ENCODE results near the gene PDGFC. TPM values are rescaled to one million over a fixed set of nuclear protein-coding genes. Genes with fewer than 3 reads are reported as not detected.

Gene PDGFC
- total RNA-seq, 1 donor from 2014 or later, result 0.64 TPM

DNA sequence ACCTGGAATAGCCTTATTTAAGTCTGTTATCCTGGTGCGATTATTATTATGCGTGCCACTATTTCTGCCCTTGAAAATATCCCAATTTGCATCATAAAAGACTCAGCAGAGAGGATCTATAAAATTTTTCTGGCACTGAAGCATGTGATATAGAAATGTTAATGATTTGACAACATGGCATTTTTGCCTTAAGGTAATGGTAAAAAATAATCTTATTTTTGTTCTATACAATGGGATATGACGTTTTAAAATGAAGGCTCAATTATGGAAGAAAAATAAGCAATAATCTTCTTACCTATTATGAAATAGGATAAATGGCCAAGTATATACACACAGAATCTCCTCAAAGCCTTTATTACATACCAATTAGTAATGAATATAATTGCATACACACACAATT, 113.5 kb downstream of the PDGFC start:
- no peaks in the 10 kb centered on the region for H3K4me1 Mint-ChIP-seq (ENCODE audit: low read depth, unreplicated experiment)
- no peak overlapping the region for H3K4me3 Mint-ChIP-seq (ENCODE audit: unreplicated experiment)
- no peak for DNase-seq
- H3K27ac Mint-ChIP-seq (ENCODE audit: unreplicated experiment), result no peak overlapping the region
- H3K9me3 Mint-ChIP-seq (ENCODE audit: unreplicated experiment), result no peaks in the 10 kb centered on the region
- H3K27me3 Mint-ChIP-seq (ENCODE audit: unreplicated experiment), result no peaks in the 10 kb centered on the region
- H3K36me3 Mint-ChIP-seq (ENCODE audit: unreplicated experiment), result no peaks in the 10 kb centered on the region
- TF ChIP-seq, protein P1, sequence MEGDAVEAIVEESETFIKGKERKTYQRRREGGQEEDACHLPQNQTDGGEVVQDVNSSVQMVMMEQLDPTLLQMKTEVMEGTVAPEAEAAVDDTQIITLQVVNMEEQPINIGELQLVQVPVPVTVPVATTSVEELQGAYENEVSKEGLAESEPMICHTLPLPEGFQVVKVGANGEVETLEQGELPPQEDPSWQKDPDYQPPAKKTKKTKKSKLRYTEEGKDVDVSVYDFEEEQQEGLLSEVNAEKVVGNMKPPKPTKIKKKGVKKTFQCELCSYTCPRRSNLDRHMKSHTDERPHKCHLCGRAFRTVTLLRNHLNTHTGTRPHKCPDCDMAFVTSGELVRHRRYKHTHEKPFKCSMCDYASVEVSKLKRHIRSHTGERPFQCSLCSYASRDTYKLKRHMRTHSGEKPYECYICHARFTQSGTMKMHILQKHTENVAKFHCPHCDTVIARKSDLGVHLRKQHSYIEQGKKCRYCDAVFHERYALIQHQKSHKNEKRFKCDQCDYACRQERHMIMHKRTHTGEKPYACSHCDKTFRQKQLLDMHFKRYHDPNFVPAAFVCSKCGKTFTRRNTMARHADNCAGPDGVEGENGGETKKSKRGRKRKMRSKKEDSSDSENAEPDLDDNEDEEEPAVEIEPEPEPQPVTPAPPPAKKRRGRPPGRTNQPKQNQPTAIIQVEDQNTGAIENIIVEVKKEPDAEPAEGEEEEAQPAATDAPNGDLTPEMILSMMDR (IDR thresholded peaks at IDR 0.05; ENCODE audit: partially characterized antibody, unreplicated experiment), result no peak

- Mint-ChIP-seq H3K9me3 (ENCODE audit: unreplicated experiment) (peaks cover 2% of the 10 kb centered on the region), H3K36me3 (ENCODE audit: unreplicated experiment) (peaks cover 16% of the 10 kb centered on the region), H3K27me3 (ENCODE audit: unreplicated experiment) (peaks cover 3% of the 10 kb centered on the region), H3K27ac (ENCODE audit: unreplicated experiment) (no peak overlapping the region), H3K4me3 (ENCODE audit: unreplicated experiment) (no peak overlapping the region), H3K4me1 (ENCODE audit: low read depth, unreplicated experiment) (no peaks in the 10 kb centered on the region)
- TF ChIP-seq, protein P1 (IDR thresholded peaks at IDR 0.05; ENCODE audit: partially characterized antibody, unreplicated experiment), result no peak
- no peak for DNase-seq
Measured at GRCh38 chr4:156838761-156839160, 132.8 kb downstream of the PDGFC start.

DNA sequence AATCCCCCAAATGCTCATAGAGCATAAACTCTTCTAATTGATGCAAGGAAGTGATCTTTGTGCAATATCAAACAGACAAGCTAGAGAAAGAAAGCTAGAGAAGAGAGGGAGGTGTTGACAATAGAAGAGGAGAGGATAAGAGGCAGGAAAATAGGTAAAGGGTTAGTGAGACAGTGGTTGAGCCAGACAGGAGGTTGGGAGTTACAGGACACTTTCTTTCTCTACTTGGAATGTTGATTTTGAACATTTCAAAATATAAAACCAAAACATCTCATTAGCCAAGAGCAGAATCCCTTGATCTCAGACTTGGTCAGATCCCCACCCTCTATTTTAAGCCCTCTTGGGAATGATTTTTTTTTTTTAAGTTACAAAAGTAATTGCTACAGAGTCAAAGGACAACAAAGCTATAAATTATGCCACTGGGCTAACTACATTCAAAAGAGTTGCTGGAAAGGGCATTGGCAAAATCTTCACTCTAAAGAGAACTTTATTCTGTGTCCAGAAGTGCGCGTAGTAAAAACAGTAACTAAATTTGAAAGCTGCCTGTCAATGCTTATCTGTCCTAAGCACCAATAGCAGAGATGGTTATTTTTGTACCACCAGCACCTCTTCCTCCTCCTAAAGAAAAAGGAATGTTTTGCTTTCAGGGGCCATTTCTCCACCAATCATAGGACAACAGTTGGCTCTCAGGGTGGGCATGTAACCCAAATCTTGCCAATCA, 133.8 kb downstream of the PDGFC start:
- DNase-seq, result no peak
- H3K4me1 Mint-ChIP-seq (ENCODE audit: low read depth, unreplicated experiment), result no peaks in the 10 kb centered on the region

GRCh38 chr4:156832886-156833285, 138.7 kb downstream of the PDGFC start:
- Mint-ChIP-seq H3K27me3 (ENCODE audit: unreplicated experiment) (no peaks in the 10 kb centered on the region), H3K27ac (ENCODE audit: unreplicated experiment) (no peak overlapping the region), H3K4me3 (ENCODE audit: unreplicated experiment) (no peak overlapping the region)

More for the DNA sequence above, 133.8 kb downstream of the PDGFC start:
- Mint-ChIP-seq H3K27me3 (ENCODE audit: unreplicated experiment) (peaks cover 3% of the 10 kb centered on the region), H3K27ac (ENCODE audit: unreplicated experiment) (no peak overlapping the region), H3K9me3 (ENCODE audit: unreplicated experiment) (peaks cover 2% of the 10 kb centered on the region), H3K36me3 (ENCODE audit: unreplicated experiment) (peaks cover 16% of the 10 kb centered on the region), H3K4me3 (ENCODE audit: unreplicated experiment) (no peak overlapping the region)
- TF ChIP-seq, protein P1 (IDR thresholded peaks at IDR 0.05; ENCODE audit: partially characterized antibody, unreplicated experiment), result no peak

DNA sequence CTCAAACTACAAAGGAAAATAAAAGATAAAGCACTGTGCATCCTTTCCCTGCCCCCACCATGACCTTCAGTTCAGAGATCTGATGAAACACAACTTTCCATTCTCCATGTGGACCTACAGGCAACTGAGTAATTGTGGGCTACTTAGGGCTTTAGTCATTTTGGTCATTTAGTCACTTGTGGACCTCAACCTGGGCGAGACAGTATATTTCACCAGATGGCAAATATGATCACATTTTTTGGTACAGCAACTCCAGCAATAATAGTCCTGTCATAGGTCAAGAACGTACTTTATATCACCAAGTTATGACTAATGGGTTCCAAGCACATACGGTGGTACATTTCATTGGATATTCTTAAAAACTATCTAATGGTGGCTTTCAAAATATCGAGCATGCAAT, 141.2 kb downstream of the PDGFC start:
- TF ChIP-seq, protein P1 (IDR thresholded peaks at IDR 0.05; ENCODE audit: partially characterized antibody, unreplicated experiment), result no peak
- DNase-seq, result no peak
- no peak overlapping the region for H3K27ac Mint-ChIP-seq (ENCODE audit: unreplicated experiment)

More at GRCh38 chr4:156832886-156833285, 138.7 kb downstream of the PDGFC start:
- Mint-ChIP-seq H3K9me3 (ENCODE audit: unreplicated experiment) (no peaks in the 10 kb centered on the region), H3K36me3 (ENCODE audit: unreplicated experiment) (no peaks in the 10 kb centered on the region), H3K4me1 (ENCODE audit: low read depth, unreplicated experiment) (no peaks in the 10 kb centered on the region)
- TF ChIP-seq, protein P1 (IDR thresholded peaks at IDR 0.05; ENCODE audit: partially characterized antibody, unreplicated experiment), result no peak
- DNase-seq, result no peak

More for the DNA sequence above, 141.2 kb downstream of the PDGFC start:
- H3K4me1 Mint-ChIP-seq (ENCODE audit: low read depth, unreplicated experiment), result no peaks in the 10 kb centered on the region
- no peaks in the 10 kb centered on the region for H3K36me3 Mint-ChIP-seq (ENCODE audit: unreplicated experiment)
- no peaks in the 10 kb centered on the region for H3K27me3 Mint-ChIP-seq (ENCODE audit: unreplicated experiment)
- no peak overlapping the region for H3K4me3 Mint-ChIP-seq (ENCODE audit: unreplicated experiment)
- no peaks in the 10 kb centered on the region for H3K9me3 Mint-ChIP-seq (ENCODE audit: unreplicated experiment)

All from glutamatergic neuron (in vitro differentiated cells).